HCT116 (cell line): Measurements from ENCODE around the gene PDE2A.

Experiments used
- CTCF ChIP-seq, 3 experiments: fragments of 200-600 bp in 1 of 3; sonication (generic) in 1 of 3; IDR thresholded peaks in 2 of 3; conservative IDR thresholded peaks in 1 of 3; 2 replicates each; pipeline ENCODE4 v1.5.1; 2012 to 2017; ENCODE audit warnings: low read depth in 2 of 3, low read length in 2 of 3, antibody characterized with exemption in 1 of 3, borderline replicate concordance in 1 of 3, control low read depth in 1 of 3, mild to moderate bottlenecking in 1 of 3, mixed read lengths in 1 of 3, mixed run types in 1 of 3, moderate library complexity in 1 of 3; ENCODE audit not compliant: insufficient read depth in 1 of 3
- EGR1 ChIP-seq: IDR thresholded peaks from 2 replicates; pipeline ENCODE4 v1.6.1; 2012; ENCODE audit warnings: low read depth
- EZH2 ChIP-seq: fragments of 200-600 bp; sonication (generic); IDR thresholded peaks from 2 replicates; pipeline ENCODE4 v1.6.1; 2017; ENCODE audit warnings: antibody characterized with exemption, mixed run types
- EZH2phosphoT487 ChIP-seq: fragments of 200-600 bp; IDR thresholded peaks from 2 replicates; pipeline ENCODE4 v1.6.1; 2018; ENCODE audit warnings: antibody characterized with exemption, borderline replicate concordance
- POLR2AphosphoS5 ChIP-seq: IDR thresholded peaks from 2 replicates; pipeline ENCODE4 v1.6.1; 2011; ENCODE audit warnings: mild to moderate bottlenecking, low read depth, low read length, moderate library complexity
- RAD21 ChIP-seq: IDR thresholded peaks from 2 replicates; pipeline ENCODE4 v1.6.1; 2012; ENCODE audit warnings: low read depth, mild to moderate bottlenecking
- YY1 ChIP-seq: IDR thresholded peaks from 2 replicates; pipeline ENCODE4 v1.6.1; 2011; ENCODE audit warnings: low read length, low read depth, moderate library complexity, mild to moderate bottlenecking; ENCODE audit not compliant: insufficient replicate concordance; ENCODE audit errors: extremely low read depth
- ZFX ChIP-seq: fragments of 450-650 bp; IDR thresholded peaks from 2 replicates; pipeline ENCODE4 v1.6.1; 2017
- TF ChIP-seq, protein P1 (sequence below): IDR thresholded peaks from 2 replicates; pipeline ENCODE4 v1.6.1; 2012; ENCODE audit warnings: low read depth

- no peak for TF ChIP-seq CTCF (IDR thresholded peaks at IDR 0.05 in 2 of 3, conservative IDR thresholded peaks at IDR 0.05 in 1 of 3; ENCODE audit: borderline replicate concordance in 1 of 3, insufficient read depth in 1 of 3, low read depth in 2 of 3, low read length in 2 of 3)
- no peak for TF ChIP-seq EZH2
- no peak for TF ChIP-seq POLR2AphosphoS5
- TF ChIP-seq EGR1: no peak
- no peak for TF ChIP-seq YY1
- TF ChIP-seq, protein P1, sequence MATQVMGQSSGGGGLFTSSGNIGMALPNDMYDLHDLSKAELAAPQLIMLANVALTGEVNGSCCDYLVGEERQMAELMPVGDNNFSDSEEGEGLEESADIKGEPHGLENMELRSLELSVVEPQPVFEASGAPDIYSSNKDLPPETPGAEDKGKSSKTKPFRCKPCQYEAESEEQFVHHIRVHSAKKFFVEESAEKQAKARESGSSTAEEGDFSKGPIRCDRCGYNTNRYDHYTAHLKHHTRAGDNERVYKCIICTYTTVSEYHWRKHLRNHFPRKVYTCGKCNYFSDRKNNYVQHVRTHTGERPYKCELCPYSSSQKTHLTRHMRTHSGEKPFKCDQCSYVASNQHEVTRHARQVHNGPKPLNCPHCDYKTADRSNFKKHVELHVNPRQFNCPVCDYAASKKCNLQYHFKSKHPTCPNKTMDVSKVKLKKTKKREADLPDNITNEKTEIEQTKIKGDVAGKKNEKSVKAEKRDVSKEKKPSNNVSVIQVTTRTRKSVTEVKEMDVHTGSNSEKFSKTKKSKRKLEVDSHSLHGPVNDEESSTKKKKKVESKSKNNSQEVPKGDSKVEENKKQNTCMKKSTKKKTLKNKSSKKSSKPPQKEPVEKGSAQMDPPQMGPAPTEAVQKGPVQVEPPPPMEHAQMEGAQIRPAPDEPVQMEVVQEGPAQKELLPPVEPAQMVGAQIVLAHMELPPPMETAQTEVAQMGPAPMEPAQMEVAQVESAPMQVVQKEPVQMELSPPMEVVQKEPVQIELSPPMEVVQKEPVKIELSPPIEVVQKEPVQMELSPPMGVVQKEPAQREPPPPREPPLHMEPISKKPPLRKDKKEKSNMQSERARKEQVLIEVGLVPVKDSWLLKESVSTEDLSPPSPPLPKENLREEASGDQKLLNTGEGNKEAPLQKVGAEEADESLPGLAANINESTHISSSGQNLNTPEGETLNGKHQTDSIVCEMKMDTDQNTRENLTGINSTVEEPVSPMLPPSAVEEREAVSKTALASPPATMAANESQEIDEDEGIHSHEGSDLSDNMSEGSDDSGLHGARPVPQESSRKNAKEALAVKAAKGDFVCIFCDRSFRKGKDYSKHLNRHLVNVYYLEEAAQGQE: no peak
- no peak for TF ChIP-seq RAD21
- TF ChIP-seq ZFX: no peak
- no peak for TF ChIP-seq EZH2phosphoT487
Measured at GRCh38 chr11:72576243-72576595, 98.0 kb downstream of the PDE2A start.
